ENCODE measurements around the gene TMEM270. TPM values are rescaled to one million over a fixed set of nuclear protein-coding genes. Genes with fewer than 3 reads are reported as not detected.

Gene TMEM270
- total and polyA plus RNA-seq, 2 of the 8 experiments (the other 6 are each of a cell fraction or from before 2014, with no cell fraction given): 0.26 TPM; not detected in 1

DNA sequence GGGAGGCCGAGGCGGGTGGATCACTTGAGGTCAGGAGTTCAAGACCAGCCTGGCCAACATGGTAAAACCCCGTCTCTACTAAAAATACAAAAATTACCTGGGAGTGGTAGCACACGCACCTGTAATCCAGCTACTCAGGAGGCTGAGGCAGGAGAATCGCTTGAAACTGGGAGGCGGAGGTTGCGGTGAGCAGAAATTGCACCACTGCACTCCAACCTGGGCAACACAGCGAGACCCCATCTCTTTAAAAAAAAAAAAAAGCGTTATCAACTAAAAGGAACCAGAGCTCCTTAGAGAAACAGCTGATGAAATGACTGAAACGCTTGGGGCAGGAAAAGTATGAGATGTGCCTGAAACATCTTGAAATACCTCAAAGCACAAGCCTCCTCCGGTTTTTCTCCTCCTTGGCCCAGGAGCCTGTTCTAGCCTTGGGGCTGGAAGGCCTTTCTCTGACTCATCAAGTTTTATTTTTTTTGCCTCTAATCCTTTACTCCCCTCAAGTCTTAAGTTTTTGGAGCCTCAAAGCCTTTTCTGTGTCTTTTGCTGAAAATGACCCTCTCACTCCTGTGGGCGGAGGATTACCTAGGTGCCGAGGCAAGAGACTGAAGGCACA is 16.0 kb upstream of the TMEM270 start:
- Histone ChIP-seq H4K5ac (ENCODE audit: insufficient read length, low read depth, low read length) (no peak overlapping the region), H2BK15ac (ENCODE audit: low read length) (no peak overlapping the region), H2BK120ac (replicated peaks; ENCODE audit: low read depth, low read length) (no peak overlapping the region), H3K23ac (ENCODE audit: insufficient read length) (no peak overlapping the region), H3K4me3 (ENCODE audit: extremely low read depth in 1 of 4, insufficient read depth in 2 of 4, low read depth in 3 of 4, low read length in 4 of 4) (no peak overlapping the region), H3K56ac (replicated peaks; ENCODE audit: insufficient read length, low read depth, low read length) (no peak overlapping the region), H3K79me2 (ENCODE audit: control insufficient read depth in 1 of 2, insufficient read depth in 2 of 2, low read length in 2 of 2) (no peaks in the 10 kb centered on the region), H4K8ac (ENCODE audit: extremely low read depth, insufficient read depth, low read length) (no peak overlapping the region), H3K4ac (replicated peaks; ENCODE audit: insufficient read length, low read depth, low read length) (no peak overlapping the region), H3K4me2 (ENCODE audit: insufficient read depth in 1 of 2, low read depth in 2 of 2, low read length in 2 of 2) (no peak overlapping the region), H2BK20ac (ENCODE audit: low read length) (no peak overlapping the region), H3K4me1 (replicated peaks in 1 of 4; ENCODE audit: control insufficient read depth in 3 of 4, insufficient read depth in 4 of 4, low read length in 3 of 4) (peaks cover 0 to 11% (median 3%) of the 10 kb centered on the region in 4 experiments; a peak in 4 of 7 replicates), H3K79me1 (ENCODE audit: low read depth, low read length) (no peaks in the 10 kb centered on the region), H4K91ac (replicated peaks; ENCODE audit: insufficient read length, low read length) (no peak overlapping the region), H2BK5ac (ENCODE audit: low read depth, low read length) (no peak overlapping the region), H3K27me3 (replicated peaks in 1 of 4; ENCODE audit: control insufficient read depth in 3 of 4, extremely low read depth in 1 of 4, insufficient read depth in 3 of 4, low read length in 3 of 4) (no peaks in the 10 kb centered on the region), H3K14ac (ENCODE audit: insufficient read length) (no peak overlapping the region), H2AK5ac (ENCODE audit: low read depth, low read length) (no peak overlapping the region), H3K27ac (ENCODE audit: low read depth, low read length) (no peak overlapping the region), H2BK12ac (ENCODE audit: low read depth, low read length) (no peak overlapping the region), H3K23me2 (ENCODE audit: low read depth, low read length) (peaks cover 6% of the 10 kb centered on the region; the same call in 1 of the 2 replicates), H3K9me3 (ENCODE audit: insufficient read depth in 2 of 2, low read depth in 1 of 2, low read length in 1 of 2) (peaks cover 4 to 5% of the 10 kb centered on the region in 2 experiments; a peak in 3 of 4 replicates), H3K9ac (replicated peaks in 1 of 4; ENCODE audit: extremely low read depth in 1 of 4, low read depth in 3 of 4, low read length in 3 of 4) (no peak overlapping the region), H3K18ac (ENCODE audit: extremely low read depth, low read length) (no peak overlapping the region), H3K36me3 (ENCODE audit: control insufficient read depth in 2 of 4, insufficient read depth in 4 of 4, low read length in 3 of 4) (no peaks in the 10 kb centered on the region), H2AFZ (ENCODE audit: low read length) (no peak overlapping the region), H4K20me1 (replicated peaks in 1 of 2; ENCODE audit: control insufficient read depth in 1 of 2, insufficient read depth in 2 of 2, low read length in 2 of 2) (no peaks in the 10 kb centered on the region)
- WGBS, 2 experiments (ENCODE audit: extremely low coverage in 1 of 2, insufficient coverage in 1 of 2, insufficient read length in 1 of 2, insufficient replicate concordance in 2 of 2, low coverage in 1 of 2, low lambda C conversion rate in 2 of 2, missing lambda C conversion rate in 1 of 2): 87% methylated on average over 13 of the region's 13 CpGs; no CpG with 5 or more reads in 1 of the 2 experiments
- no peak for FAIRE-seq
- ChIA-PET CTCF (ENCODE audit: partially characterized antibody) (interaction anchor here (0.6 to 7.1 kb wide), 6 partner anchors 9 to 339 kb away, joined by 3 to 61 read pairs (median 4); no protein-coding TSS in a partner anchor), POLR2A (ENCODE audit: partially characterized antibody) (interaction anchor here (6.3 to 6.5 kb wide), 2 partner anchors 13 to 14 kb away, joined by 26 to 96 read pairs; partner anchors contain the start of gene CLDN4)
- DNase-seq (ENCODE audit: low read depth in 1 of 2, low spot score in 2 of 2): no peak
